DND-41 (cell line): ENCODE data around the gene RARRES1.

Experiments used
- EZH2 ChIP-seq: IDR thresholded peaks from 3 replicates; pipeline ENCODE4 v1.6.1; 2012; ENCODE audit warnings: borderline replicate concordance, low read depth, mild to moderate bottlenecking, moderate library complexity, low read length, inconsistent platforms; ENCODE audit not compliant: severe bottlenecking
- TF ChIP-seq, protein P1 (sequence below): IDR thresholded peaks from 2 replicates; pipeline ENCODE4 v1.5.1; 2012; ENCODE audit warnings: borderline replicate concordance, low read length, moderate library complexity, mild to moderate bottlenecking; ENCODE audit not compliant: poor library complexity, severe bottlenecking; ENCODE audit errors: extremely low read depth

- no peak for TF ChIP-seq EZH2
- TF ChIP-seq, protein P1, sequence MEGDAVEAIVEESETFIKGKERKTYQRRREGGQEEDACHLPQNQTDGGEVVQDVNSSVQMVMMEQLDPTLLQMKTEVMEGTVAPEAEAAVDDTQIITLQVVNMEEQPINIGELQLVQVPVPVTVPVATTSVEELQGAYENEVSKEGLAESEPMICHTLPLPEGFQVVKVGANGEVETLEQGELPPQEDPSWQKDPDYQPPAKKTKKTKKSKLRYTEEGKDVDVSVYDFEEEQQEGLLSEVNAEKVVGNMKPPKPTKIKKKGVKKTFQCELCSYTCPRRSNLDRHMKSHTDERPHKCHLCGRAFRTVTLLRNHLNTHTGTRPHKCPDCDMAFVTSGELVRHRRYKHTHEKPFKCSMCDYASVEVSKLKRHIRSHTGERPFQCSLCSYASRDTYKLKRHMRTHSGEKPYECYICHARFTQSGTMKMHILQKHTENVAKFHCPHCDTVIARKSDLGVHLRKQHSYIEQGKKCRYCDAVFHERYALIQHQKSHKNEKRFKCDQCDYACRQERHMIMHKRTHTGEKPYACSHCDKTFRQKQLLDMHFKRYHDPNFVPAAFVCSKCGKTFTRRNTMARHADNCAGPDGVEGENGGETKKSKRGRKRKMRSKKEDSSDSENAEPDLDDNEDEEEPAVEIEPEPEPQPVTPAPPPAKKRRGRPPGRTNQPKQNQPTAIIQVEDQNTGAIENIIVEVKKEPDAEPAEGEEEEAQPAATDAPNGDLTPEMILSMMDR: no peak
These were observed 3.2 kb upstream of the RARRES1 start for GRCh38 chr3:158735296-158736033.
